IMR-90 (cell line): ENCODE data around the gene PCSK2. TPM values are rescaled to one million over a fixed set of nuclear protein-coding genes. Genes with fewer than 3 reads are reported as not detected.

Source experiments
- ATAC-seq: fragments of 200-7000 bp; cut with Tn5 transposase; 2 replicates; pipeline ENCODE4 v1.9.1; 2020; ENCODE audit warnings: low read depth, mild to moderate bottlenecking, moderate library complexity
- BruUV-seq: library from RNA; stranded (reverse); fragments of 400-500 nt; replicated peaks from 2 replicates; lab custom pipeline; 2021; lab: Mats Ljungman, UMichigan
- CTCF ChIA-PET: fragments of 300-600 bp; formaldehyde crosslinking; extraction: SDS; loops from one replicate; lab custom pipeline; 2021; ENCODE audit warnings: antibody characterized with exemption; lab: Yijun Ruan, JAX
- POLR2A ChIA-PET: fragments of 300-600 bp; sonication (Branson Sonifier 250); formaldehyde crosslinking; loops from one replicate; lab custom pipeline; 2022; ENCODE audit warnings: antibody characterized with exemption; ENCODE audit not compliant: unreplicated experiment; lab: Charles Lee
- DNase-seq: peaks from one replicate; pipeline ENCODE4 v3.0.0; 2013
- H2AFZ ChIP-seq: replicated peaks from 2 replicates; pipeline ENCODE3; 2013; ENCODE audit warnings: low read length, mild to moderate bottlenecking; ENCODE audit not compliant: poor library complexity
- H2AK5ac ChIP-seq: 2 replicates; pipeline ENCODE4 v1.6.1; 2013; ENCODE audit warnings: low read depth, low read length, inconsistent platforms
- H2AK9ac ChIP-seq: replicated peaks from 2 replicates; pipeline ENCODE3; 2013; ENCODE audit warnings: mild to moderate bottlenecking, low read depth, low read length, moderate library complexity; ENCODE audit not compliant: poor library complexity
- H2BK120ac ChIP-seq: 2 replicates; pipeline ENCODE4 v1.6.1; 2013; ENCODE audit warnings: low read depth, low read length, inconsistent platforms
- H2BK15ac ChIP-seq: 3 replicates; pipeline ENCODE4 v1.6.1; 2013; ENCODE audit warnings: low read depth, low read length, inconsistent platforms
- H2BK20ac ChIP-seq: 2 replicates; pipeline ENCODE4 v1.6.1; 2013; ENCODE audit warnings: low read depth, mild to moderate bottlenecking, inconsistent platforms, low read length, moderate library complexity
- H2BK5ac ChIP-seq: 2 replicates; pipeline ENCODE4 v1.6.1; 2013; ENCODE audit warnings: mild to moderate bottlenecking, low read depth, low read length, inconsistent platforms; ENCODE audit not compliant: poor library complexity, severe bottlenecking
- H3K14ac ChIP-seq: replicated peaks from 2 replicates; pipeline ENCODE4 v1.6.1; 2013; ENCODE audit warnings: low read depth, low read length, inconsistent platforms
- H3K18ac ChIP-seq: 2 replicates; pipeline ENCODE4 v1.6.1; 2013; ENCODE audit warnings: low read depth, low read length, control low read depth
- H3K23ac ChIP-seq: 2 replicates; pipeline ENCODE4 v1.6.1; 2013; ENCODE audit warnings: low read depth, low read length, inconsistent platforms
- H3K27ac ChIP-seq: 2 replicates; pipeline ENCODE4 v1.5.1; 2013; ENCODE audit warnings: mild to moderate bottlenecking, control low read depth, low read length; ENCODE audit not compliant: insufficient read depth
- H3K27me3 ChIP-seq: 2 replicates; pipeline ENCODE4 v1.6.1; 2013; ENCODE audit warnings: low read length; ENCODE audit not compliant: control insufficient read depth, insufficient read depth
- H3K36me3 ChIP-seq: 2 replicates; pipeline ENCODE4 v1.6.1; 2013; ENCODE audit warnings: low read length, mixed read lengths; ENCODE audit not compliant: control insufficient read depth, insufficient read depth
- H3K4ac ChIP-seq: 2 replicates; pipeline ENCODE4 v1.6.1; 2013; ENCODE audit warnings: low read depth, low read length, inconsistent platforms
- H3K4me1 ChIP-seq: 2 replicates; pipeline ENCODE4 v1.6.1; 2013; ENCODE audit warnings: low read length, mixed read lengths; ENCODE audit not compliant: control insufficient read depth, insufficient read depth
- H3K4me2 ChIP-seq: 2 replicates; pipeline ENCODE4 v1.6.1; 2013; ENCODE audit warnings: low read depth, mild to moderate bottlenecking, control low read depth, low read length, moderate library complexity
- H3K4me3 ChIP-seq: 2 replicates; pipeline ENCODE4 v1.5.1; 2013; ENCODE audit warnings: low read depth, mild to moderate bottlenecking, control low read depth, low read length, moderate library complexity; ENCODE audit not compliant: insufficient read depth
- H3K56ac ChIP-seq: 2 replicates; pipeline ENCODE4 v1.6.1; 2013; ENCODE audit warnings: low read length, inconsistent platforms; ENCODE audit not compliant: insufficient read depth; ENCODE audit errors: extremely low read depth
- H3K79me1 ChIP-seq, 2 experiments: 2 replicates each; pipeline ENCODE4 v1.6.1; 2013; ENCODE audit warnings: low read length in 2 of 2, inconsistent platforms in 1 of 2, low read depth in 1 of 2
- H3K9ac ChIP-seq: 2 replicates; pipeline ENCODE4 v1.6.1; 2013; ENCODE audit warnings: low read depth, low read length, control low read depth
- H3K9me1 ChIP-seq: 2 replicates; pipeline ENCODE4 v1.6.1; 2013; ENCODE audit warnings: low read length, inconsistent platforms; ENCODE audit not compliant: insufficient read depth
- H3K9me3 ChIP-seq: 2 replicates; pipeline ENCODE4 v1.6.1; 2013; ENCODE audit warnings: low read length; ENCODE audit not compliant: control insufficient read depth, insufficient read depth
- H4K20me1 ChIP-seq: 2 replicates; pipeline ENCODE4 v1.6.1; 2013; ENCODE audit warnings: low read length, inconsistent platforms; ENCODE audit not compliant: insufficient read depth
- H4K5ac ChIP-seq: 2 replicates; pipeline ENCODE4 v1.6.1; 2013; ENCODE audit warnings: mild to moderate bottlenecking, low read depth, low read length, control low read depth
- H4K8ac ChIP-seq, 2 experiments: 2 replicates each; pipeline ENCODE4 v1.6.1; 2013; ENCODE audit warnings: low read depth in 2 of 2, low read length in 2 of 2, control low read depth in 1 of 2, inconsistent platforms in 1 of 2
- H4K91ac ChIP-seq: 2 replicates; pipeline ENCODE4 v1.6.1; 2013; ENCODE audit warnings: low read depth, low read length, inconsistent platforms; ENCODE audit not compliant: insufficient read depth
- BHLHE40 ChIP-seq: fragments of 150-350 bp; IDR thresholded peaks from 2 replicates; pipeline ENCODE4 v1.6.1; 2016; ENCODE audit warnings: mild to moderate bottlenecking, low read depth, low read length
- FOS ChIP-seq: fragments of 150-350 bp; IDR thresholded peaks from 2 replicates; pipeline ENCODE4 v1.6.1; 2016; ENCODE audit warnings: low read depth, low read length
- MAZ ChIP-seq: IDR thresholded peaks from 2 replicates; pipeline ENCODE4 v1.6.1; 2012; ENCODE audit warnings: low read depth, mild to moderate bottlenecking, low read length, improper control_type of control experiment, moderate library complexity, borderline replicate concordance
- POLR2A ChIP-seq: IDR thresholded peaks from 2 replicates; pipeline ENCODE4 v1.6.1; 2012; ENCODE audit warnings: mild to moderate bottlenecking, low read depth, low read length
- RFX5 ChIP-seq: IDR thresholded peaks from 2 replicates; pipeline ENCODE4 v1.8.0; 2012; ENCODE audit warnings: low read depth, mild to moderate bottlenecking, low read length, moderate library complexity
- WGBS, 2 experiments: methylation state at CpG; one replicate each; pipeline versions ENCODE4 v1.1.5 to v1.1.7; 2013; ENCODE audit warnings: missing lambda C conversion rate in 2 of 2; ENCODE audit not compliant: insufficient read length in 1 of 2; ENCODE audit errors: extremely low coverage in 2 of 2; 5-methylcytosine and 5-hydroxymethylcytosine counted together
- dilution Hi-C: fragments of 300-500 bp; cut with HindIII; formaldehyde crosslinking; loops from one replicate; pipeline ENCODE4 v1.14.3; 2018; ENCODE audit warnings: low sequenced_read_pairs; ENCODE audit not compliant: unreplicated experiment
- in situ Hi-C: fragments of 300-500 bp; cut with MboI; formaldehyde crosslinking; loops from 3 replicates; pipeline ENCODE4 v1.14.3; 2019; ENCODE audit warnings: low sequenced_read_pairs, inconsistent platforms, mixed read lengths
- intact Hi-C: fragments of 100-400 bp; cut with micrococcal nuclease; formaldehyde crosslinking; loops from 2 replicates; pipeline ENCODE4 v1.10.0; 2022
- polyA plus RNA-seq, 3 experiments: library from polyadenylated mRNA; depleted of rRNA; stranded (reverse); fragments of >200 nt; gene quantifications; 2 replicates each; pipeline ENCODE4 v1.2.3, GENCODE V29; 2012; ENCODE audit warnings: low replicate concordance in 1 of 3
- total RNA-seq: library from RNA; depleted of rRNA; stranded (reverse); fragments of >200 nt; gene quantifications from 2 replicates; pipeline ENCODE4 v1.2.3, GENCODE V29; 2012
- TF ChIP-seq, protein P1 (sequence below): fragments of 150-350 bp; IDR thresholded peaks from 2 replicates; pipeline ENCODE4 v1.6.1; 2016; ENCODE audit warnings: low read depth, mild to moderate bottlenecking, low read length, moderate library complexity, borderline replicate concordance

PCSK2 gene
- total and polyA plus RNA-seq, 2 of the 4 experiments (the other 2 are of a cell fraction): not detected

DNA sequence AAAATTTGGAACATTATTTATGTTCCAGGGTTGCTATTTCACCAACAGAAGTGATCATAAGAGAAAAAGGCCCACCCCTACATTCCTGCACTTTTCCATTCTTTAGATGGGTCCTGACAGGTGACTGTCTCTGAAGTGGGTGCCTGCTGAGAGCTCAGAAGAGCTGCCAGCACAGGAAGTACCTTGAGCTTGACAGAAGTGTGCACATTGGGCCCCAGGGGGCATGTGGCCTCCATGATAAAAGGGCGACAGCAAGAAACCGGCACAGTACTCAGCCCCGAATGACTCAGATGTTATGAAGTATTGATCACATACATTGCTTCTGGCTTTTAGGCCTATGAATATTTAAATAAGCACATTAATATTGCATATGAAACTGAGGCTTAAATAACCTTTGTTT lies 150.4 kb downstream of the PCSK2 start:
- dilution Hi-C loops (no loop called here), intact Hi-C loops (no loop called here), in situ Hi-C loops (no loop called here)
- H3K14ac ChIP-seq: no peak overlapping the region
- CTCF ChIA-PET: no interaction called here
- no peak overlapping the region for H3K4me2 ChIP-seq
- H2BK5ac ChIP-seq: no peak overlapping the region
- H3K18ac ChIP-seq: no peak overlapping the region
- no peak overlapping the region for H3K4me3 ChIP-seq
- no peak for ATAC-seq
- H3K4ac ChIP-seq: no peak overlapping the region
- H3K9ac ChIP-seq: no peak overlapping the region
- no peaks in the 10 kb centered on the region for H3K9me1 ChIP-seq
- H3K27ac ChIP-seq: no peak overlapping the region
- no peaks in the 10 kb centered on the region for H3K27me3 ChIP-seq
- H3K9me3 ChIP-seq: no peaks in the 10 kb centered on the region
- H2AK5ac ChIP-seq: no peak overlapping the region
- no peaks in the 10 kb centered on the region for H4K20me1 ChIP-seq
- H4K91ac ChIP-seq: no peak overlapping the region
- TF ChIP-seq FOS (no peak), MAZ (no peak), POLR2A (no peak), BHLHE40 (no peak), RFX5 (no peak)
- TF ChIP-seq, protein P1, sequence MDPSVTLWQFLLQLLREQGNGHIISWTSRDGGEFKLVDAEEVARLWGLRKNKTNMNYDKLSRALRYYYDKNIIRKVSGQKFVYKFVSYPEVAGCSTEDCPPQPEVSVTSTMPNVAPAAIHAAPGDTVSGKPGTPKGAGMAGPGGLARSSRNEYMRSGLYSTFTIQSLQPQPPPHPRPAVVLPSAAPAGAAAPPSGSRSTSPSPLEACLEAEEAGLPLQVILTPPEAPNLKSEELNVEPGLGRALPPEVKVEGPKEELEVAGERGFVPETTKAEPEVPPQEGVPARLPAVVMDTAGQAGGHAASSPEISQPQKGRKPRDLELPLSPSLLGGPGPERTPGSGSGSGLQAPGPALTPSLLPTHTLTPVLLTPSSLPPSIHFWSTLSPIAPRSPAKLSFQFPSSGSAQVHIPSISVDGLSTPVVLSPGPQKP: no peak
- no peaks in the 10 kb centered on the region for H3K79me1 ChIP-seq
- H2BK20ac ChIP-seq: no peak overlapping the region
- no peaks in the 10 kb centered on the region for H3K4me1 ChIP-seq
- WGBS, 2 experiments: no CpG with 5 or more reads among the region's 3 CpGs
- no peak overlapping the region for H3K23ac ChIP-seq
- no peak overlapping the region for H2AK9ac ChIP-seq
- no peak overlapping the region for H2BK120ac ChIP-seq
- H2BK15ac ChIP-seq: no peak overlapping the region
- no peak overlapping the region for H4K5ac ChIP-seq
- DNase-seq: no peak
- no TSS peak for BruUV-seq
- H4K8ac ChIP-seq: no peak overlapping the region
- POLR2A ChIA-PET: no interaction called here
- H2AFZ ChIP-seq: no peak overlapping the region
- no peaks in the 10 kb centered on the region for H3K36me3 ChIP-seq
- H3K56ac ChIP-seq: no peak overlapping the region
